Measurements from ENCODE around the gene CRYBB2. TPM values are rescaled to one million over a fixed set of nuclear protein-coding genes. Genes with fewer than 3 reads are reported as not detected.

Gene CRYBB2
- polyA plus RNA-seq, 3 donors, result not detected

DNA sequence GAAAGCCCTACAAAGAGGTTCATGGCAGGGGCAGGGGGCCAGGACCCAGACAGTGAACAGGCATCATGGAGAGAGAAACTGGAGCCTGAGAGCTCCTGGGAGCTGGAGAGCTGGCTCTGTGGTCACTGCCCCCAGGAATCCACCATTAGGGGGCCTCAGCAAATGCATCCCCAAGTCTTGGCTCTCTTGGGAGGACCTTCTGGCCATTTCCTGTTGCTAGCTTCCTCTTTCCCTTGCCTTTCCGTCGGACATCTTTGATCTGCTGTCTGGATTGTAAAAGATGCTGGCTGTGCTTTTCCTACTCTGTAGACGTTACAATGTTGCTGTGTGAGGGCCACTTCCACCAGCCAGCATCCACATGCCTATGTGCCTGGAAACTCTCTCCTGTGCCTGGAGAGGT is 7.1 kb upstream of the CRYBB2 start:
- Mint-ChIP-seq H3K4me1 (no peaks in the 10 kb centered on the region), H3K9me3 (peaks cover 0 to 12% (median 3%) of the 10 kb centered on the region in 7 donors), H3K4me3 (no peak overlapping the region), H3K27ac (no peak overlapping the region), H3K27me3 (ENCODE audit: low read depth in 3 of 3) (peaks cover 2 to 3% (median 3%) of the 10 kb centered on the region in 3 donors), H3K36me3 (no peaks in the 10 kb centered on the region)
- no peak overlapping the region for H3K4me3 ChIP-seq (replicated peaks in 1 of 3; ENCODE audit: low read depth in 2 of 3, low read length in 3 of 3)
- H3K4me1 ChIP-seq (ENCODE audit: control insufficient read depth in 1 of 2, insufficient read depth in 2 of 2, low read length in 2 of 2), result no peaks in the 10 kb centered on the region
- intact Hi-C loops (cut with micrococcal nuclease), result no loop called here
- no peaks in the 10 kb centered on the region for H3K79me2 ChIP-seq (ENCODE audit: insufficient read depth, low read length)
- no peaks in the 10 kb centered on the region for H3K27me3 ChIP-seq (ENCODE audit: control insufficient read depth in 2 of 2, insufficient read depth in 2 of 2, low read length in 2 of 2)
- H2AFZ ChIP-seq (ENCODE audit: insufficient read depth, low read depth, low read length, poor library complexity, severe bottlenecking), result no peak overlapping the region
- H3K9ac ChIP-seq (ENCODE audit: insufficient read depth, low read length, poor library complexity, severe bottlenecking), result no peak overlapping the region
- no peak overlapping the region for H3K27ac ChIP-seq (ENCODE audit: low read depth in 1 of 2, low read length in 2 of 2)
- no peaks in the 10 kb centered on the region for H4K20me1 ChIP-seq (ENCODE audit: insufficient read depth, low read length)
- no peaks in the 10 kb centered on the region for H3K36me3 ChIP-seq (replicated peaks in 1 of 2; ENCODE audit: control insufficient read depth in 1 of 2, insufficient read depth in 2 of 2, low read length in 2 of 2)
- DNase-seq, result no peak
- peaks cover 0 to 4% of the 10 kb centered on the region in 2 donors for H3K9me3 ChIP-seq (replicated peaks in 1 of 2; ENCODE audit: control insufficient read depth in 1 of 2, insufficient read depth in 1 of 2, low read length in 2 of 2)
- TF ChIP-seq, protein P1, sequence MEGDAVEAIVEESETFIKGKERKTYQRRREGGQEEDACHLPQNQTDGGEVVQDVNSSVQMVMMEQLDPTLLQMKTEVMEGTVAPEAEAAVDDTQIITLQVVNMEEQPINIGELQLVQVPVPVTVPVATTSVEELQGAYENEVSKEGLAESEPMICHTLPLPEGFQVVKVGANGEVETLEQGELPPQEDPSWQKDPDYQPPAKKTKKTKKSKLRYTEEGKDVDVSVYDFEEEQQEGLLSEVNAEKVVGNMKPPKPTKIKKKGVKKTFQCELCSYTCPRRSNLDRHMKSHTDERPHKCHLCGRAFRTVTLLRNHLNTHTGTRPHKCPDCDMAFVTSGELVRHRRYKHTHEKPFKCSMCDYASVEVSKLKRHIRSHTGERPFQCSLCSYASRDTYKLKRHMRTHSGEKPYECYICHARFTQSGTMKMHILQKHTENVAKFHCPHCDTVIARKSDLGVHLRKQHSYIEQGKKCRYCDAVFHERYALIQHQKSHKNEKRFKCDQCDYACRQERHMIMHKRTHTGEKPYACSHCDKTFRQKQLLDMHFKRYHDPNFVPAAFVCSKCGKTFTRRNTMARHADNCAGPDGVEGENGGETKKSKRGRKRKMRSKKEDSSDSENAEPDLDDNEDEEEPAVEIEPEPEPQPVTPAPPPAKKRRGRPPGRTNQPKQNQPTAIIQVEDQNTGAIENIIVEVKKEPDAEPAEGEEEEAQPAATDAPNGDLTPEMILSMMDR (IDR thresholded peaks at IDR 0.05), result no peak
- no peak overlapping the region for H3K4me2 ChIP-seq (replicated peaks; ENCODE audit: extremely low read depth, low read length, poor library complexity, severe bottlenecking)
- WGBS (ENCODE audit: insufficient coverage), result no CpG with 5 or more reads among the region's 3 CpGs

DNA sequence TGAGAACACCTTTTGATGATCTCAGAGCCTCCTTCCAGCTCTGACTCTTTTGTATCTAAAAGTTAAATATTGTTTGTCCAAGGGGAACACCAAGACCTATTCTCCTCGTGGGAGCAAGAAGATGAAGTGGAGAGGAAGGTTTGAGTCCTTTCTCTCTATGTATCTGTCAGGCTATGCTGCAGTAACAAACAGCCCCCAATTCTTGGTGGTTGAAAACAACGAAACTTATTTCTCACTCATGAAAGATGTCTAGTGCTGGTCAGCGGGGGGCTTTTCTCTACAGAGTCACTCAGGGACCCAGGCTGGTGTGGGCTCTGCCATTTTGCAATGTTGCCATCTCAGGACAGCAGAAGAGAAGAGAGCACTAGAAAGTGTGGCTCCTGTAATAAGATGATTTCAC is 6.2 kb upstream of the CRYBB2 start:
- TF ChIP-seq, protein P1 (IDR thresholded peaks at IDR 0.05), result no peak
- Mint-ChIP-seq H3K27me3 (ENCODE audit: low read depth in 3 of 3) (peaks cover 2 to 3% (median 2%) of the 10 kb centered on the region in 3 donors), H3K4me1 (no peaks in the 10 kb centered on the region), H3K4me3 (no peak overlapping the region), H3K36me3 (no peaks in the 10 kb centered on the region), H3K9me3 (peaks cover 0 to 12% (median 3%) of the 10 kb centered on the region in 7 donors), H3K27ac (no peak overlapping the region)
- intact Hi-C loops (cut with micrococcal nuclease), result no loop called here
- H2AFZ ChIP-seq (ENCODE audit: insufficient read depth, low read depth, low read length, poor library complexity, severe bottlenecking), result no peak overlapping the region
- no peak overlapping the region for H3K9ac ChIP-seq (ENCODE audit: insufficient read depth, low read length, poor library complexity, severe bottlenecking)
- peaks cover 0 to 4% of the 10 kb centered on the region in 2 donors for H3K9me3 ChIP-seq (replicated peaks in 1 of 2; ENCODE audit: control insufficient read depth in 1 of 2, insufficient read depth in 1 of 2, low read length in 2 of 2)
- H3K27me3 ChIP-seq (ENCODE audit: control insufficient read depth in 2 of 2, insufficient read depth in 2 of 2, low read length in 2 of 2), result no peaks in the 10 kb centered on the region
- H3K4me1 ChIP-seq (ENCODE audit: control insufficient read depth in 1 of 2, insufficient read depth in 2 of 2, low read length in 2 of 2), result no peaks in the 10 kb centered on the region
- H3K36me3 ChIP-seq (replicated peaks in 1 of 2; ENCODE audit: control insufficient read depth in 1 of 2, insufficient read depth in 2 of 2, low read length in 2 of 2), result no peaks in the 10 kb centered on the region
- H3K4me3 ChIP-seq (replicated peaks in 1 of 3; ENCODE audit: low read depth in 2 of 3, low read length in 3 of 3), result no peak overlapping the region
- H3K27ac ChIP-seq (ENCODE audit: low read depth in 1 of 2, low read length in 2 of 2), result no peak overlapping the region
- 86% methylated on average over 1 of the region's 3 CpGs for whole genome bisulfite sequencing (ENCODE audit: insufficient coverage)
- H4K20me1 ChIP-seq (ENCODE audit: insufficient read depth, low read length), result no peaks in the 10 kb centered on the region
- no peaks in the 10 kb centered on the region for H3K79me2 ChIP-seq (ENCODE audit: insufficient read depth, low read length)
- no peak for DNase-seq
- no peak overlapping the region for H3K4me2 ChIP-seq (replicated peaks; ENCODE audit: extremely low read depth, low read length, poor library complexity, severe bottlenecking)
